SIG-M5 treated with dmso at 0.1 percent for 504 hours (cell line): ENCODE results near the gene GIMAP4.
A peak's percentile ranks its signal among the peaks of the same experiment; 100 is the strongest.
"Not testable (repeated sequence)": the region's sequence is repeated elsewhere in the genome, so short reads cannot be mapped to it uniquely, and the experiment has no call there.

Experiments
- DNase-seq: peaks from one replicate; lab custom pipeline; 2025; ENCODE audit not compliant: unreplicated experiment; lab: John Stamatoyannopoulos, UW

GIMAP4 gene

DNA sequence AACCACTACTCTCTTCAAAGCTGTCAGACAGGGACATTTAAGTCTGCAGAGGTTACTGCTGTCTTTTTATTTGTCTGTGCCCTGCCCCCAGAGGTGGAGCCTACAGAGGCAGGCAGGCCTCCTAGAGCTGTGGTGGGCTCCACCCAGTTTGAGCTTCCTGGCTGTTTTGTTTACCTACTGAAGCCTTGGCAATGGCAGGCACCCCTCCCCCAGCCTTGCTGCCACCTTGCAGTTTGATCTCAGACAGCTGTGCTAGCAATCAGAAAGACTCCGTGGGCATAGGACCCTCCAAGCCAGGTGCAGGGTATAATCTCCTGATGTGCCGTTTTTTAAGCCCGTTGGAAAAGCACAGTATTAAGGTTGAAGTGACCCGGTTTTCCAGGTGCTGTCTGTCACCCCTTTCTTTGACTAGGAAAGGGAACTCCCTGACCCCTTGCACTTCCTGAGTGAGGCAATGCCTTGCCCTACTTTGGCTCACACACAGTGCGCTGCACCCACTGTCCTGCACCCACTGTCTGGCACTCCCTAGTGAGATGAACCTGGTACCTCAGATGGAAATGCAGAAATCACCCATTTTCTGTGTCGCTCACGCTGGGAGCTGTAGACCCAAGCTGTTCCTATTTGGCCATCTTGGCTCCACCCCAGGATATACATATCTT, 12.9 kb downstream of the GIMAP4 start:
- DNase-seq, result not testable (repeated sequence)

DNA sequence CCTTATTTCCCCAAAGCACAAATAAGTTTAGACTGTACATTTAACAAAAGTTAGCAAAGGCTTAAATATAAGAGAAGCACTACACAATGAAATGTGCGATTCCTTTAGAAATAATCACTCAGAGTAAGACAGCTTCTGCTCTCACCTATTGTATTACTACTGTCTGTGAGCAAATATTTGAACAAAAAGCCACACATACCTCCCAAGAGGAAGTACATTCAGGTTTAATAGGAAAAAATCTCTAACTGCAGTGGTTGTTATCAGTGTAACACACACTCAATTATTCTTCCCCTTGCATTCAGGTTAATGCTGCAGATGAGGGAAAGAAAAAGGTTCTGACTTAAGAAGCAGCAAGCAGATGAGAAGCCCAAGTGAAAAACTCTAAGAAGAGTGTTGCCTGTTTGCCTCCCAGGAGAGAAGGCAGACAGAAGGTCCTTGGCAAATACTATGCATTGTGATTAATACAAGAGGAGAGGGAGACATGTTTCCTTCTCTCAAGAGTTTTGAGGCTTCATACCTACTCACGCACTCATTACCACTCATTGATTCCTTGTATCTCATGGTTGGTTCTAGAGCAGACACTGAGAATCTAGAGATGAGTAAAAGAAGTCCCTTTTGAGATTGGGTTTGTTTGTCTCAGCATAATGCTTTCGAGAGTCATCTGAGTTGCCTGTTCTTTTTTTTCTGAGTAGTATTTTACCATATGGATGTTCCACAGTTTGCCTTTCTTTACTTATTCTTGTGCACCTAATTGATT, 13.6 kb downstream of the GIMAP4 start:
- DNase-seq, result no peak

DNA sequence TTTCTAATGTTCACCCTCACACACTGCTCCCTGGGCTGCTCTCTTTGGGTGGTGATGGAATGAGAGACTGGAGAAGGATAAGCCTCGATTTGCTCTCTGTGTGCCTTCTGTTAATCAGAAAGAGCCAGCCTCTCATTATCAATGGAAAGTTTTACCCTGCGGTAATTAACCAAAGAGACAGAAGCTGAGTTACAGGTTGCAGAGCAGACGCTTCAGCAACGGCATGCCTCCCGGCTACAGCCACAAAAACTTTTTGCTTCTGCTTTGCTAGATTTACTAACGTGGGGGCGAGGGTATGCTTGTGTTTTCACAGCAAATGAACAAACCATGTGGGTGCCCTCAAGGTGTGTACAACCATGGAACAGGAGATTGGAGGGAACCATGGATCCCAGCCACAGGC, 18.0 kb downstream of the GIMAP4 start:
- DNase-seq, result no peak

DNA sequence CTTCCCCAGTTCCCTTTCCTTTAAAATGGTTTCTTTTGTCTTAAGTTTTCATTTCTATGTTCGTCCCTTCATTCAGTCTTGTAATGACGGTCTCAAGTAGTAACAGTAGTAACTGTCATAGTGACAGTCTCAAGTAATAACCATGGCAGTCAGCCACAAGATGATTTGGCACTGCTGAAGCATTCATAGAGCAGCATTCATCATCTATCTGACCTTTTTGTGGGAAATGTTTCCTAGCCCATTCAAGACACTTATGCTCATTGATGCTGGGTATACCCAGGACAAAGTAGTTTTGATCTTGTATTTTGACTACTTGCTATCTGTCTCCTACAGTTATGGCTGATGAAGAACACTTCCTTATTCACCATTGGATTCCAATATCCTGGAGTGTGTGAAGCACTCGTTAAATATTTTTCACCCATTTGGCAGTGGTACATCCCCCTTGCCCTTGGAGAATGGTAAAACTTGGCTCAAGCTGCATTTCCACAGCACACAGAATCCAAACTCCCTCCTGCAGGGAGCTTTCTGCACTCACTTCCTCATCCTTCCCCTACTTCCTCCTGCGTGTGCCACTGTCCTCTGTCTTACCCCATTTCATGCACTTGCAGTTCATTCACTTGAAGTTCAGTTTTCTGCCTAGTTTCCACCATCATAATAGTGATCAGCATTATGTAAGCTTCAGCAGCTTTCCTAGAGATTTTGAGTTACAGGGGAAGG, 19.0 kb downstream of the GIMAP4 start:
- DNase-seq, result peak; percentile 90

DNA sequence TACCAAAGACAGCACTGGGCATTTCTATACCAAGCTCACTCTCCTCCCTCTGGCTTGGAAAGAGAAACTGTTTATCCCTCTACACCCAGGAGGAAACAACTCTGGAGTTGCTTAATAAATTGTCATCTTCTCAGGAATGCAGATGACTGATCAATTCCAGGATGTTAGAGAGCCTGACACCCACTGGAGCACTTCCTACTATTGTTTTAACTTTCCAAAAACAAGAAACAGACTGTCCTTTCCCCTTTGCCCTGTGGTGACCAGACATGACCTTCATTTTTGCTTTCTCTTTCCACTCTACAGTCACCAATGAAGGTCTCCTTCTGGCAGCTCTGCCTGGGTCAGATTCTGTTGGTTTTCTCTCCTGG, 19.6 kb downstream of the GIMAP4 start:
- peak; percentile 83 for DNase-seq

DNA sequence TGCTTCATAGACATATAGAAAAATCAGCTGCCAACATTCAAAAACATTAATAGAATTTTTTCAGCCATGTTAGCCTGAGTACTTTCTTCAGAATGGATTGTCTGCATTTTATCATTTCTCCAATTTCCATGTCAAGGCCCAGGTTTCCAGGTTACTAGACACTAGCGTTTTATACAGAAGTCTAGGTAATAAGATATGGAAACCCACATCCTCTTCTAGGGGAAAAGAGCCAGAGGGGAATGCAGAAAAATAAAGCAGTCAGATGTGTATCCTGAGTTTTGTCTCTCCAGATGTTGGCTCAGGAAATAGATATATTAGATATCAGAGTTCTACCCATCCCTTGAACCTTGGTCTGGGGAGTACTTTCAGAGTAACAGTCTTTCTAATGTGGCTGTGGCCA, 20.4 kb downstream of the GIMAP4 start:
- DNase-seq, result no peak

DNA sequence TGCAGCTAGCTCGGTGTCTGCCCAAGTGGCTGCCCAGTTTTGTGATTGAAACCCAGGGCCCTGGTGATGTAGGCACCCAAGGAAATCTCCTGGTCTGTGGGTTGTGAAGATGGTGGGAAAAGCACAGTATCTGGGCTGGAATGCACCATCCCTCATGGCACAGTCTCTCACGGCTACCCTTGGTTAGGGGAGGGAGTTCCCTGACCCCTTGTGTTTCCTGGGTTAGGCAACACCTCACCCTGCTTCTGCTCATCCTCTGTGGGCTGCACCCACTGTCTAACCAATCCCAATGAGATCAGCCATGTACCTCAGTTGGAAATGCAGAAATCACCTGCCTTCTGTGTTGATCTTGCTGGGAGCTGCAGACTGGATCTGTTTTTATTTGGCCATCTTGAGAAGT, 27.6 kb downstream of the GIMAP4 start:
- DNase-seq, result no peak

DNA sequence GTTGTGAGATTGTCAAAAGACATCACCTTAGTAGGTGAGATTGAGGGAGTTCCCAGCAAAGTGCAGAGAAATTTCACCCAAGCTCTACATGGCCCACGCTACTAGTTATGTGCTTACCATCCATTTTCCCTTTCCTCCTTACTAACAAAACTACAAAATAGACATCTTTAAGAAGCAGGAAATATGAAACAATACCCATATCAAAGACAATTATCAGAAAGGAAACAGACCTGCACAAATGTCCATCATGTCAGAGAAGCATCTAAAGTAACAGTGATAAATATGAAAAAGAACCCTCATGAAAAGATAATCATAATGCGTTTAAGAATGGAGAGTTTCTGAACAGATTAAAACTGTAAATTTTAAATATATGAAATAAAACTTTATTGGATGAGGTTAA, 28.2 kb downstream of the GIMAP4 start:
- DNase-seq, result no peak

DNA sequence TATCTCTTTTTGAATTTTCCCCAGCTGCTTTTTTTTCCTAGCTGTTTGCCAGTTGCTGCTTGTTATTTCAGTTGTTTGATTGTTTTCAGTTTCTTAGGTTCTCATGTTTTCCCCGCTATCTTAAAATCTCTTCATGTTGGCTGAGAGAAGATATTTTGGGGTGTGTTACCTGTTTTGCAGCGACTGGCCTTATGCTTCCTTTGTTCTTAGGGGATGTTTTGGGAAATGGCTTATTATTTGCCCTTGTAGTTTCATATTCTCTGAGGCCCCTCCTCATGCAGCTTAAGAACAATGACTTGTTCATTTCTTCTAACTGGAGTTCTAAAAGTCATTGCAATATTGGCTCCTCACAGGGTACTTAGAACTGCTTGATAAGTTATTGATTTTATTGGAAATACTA, 36.4 kb downstream of the GIMAP4 start:
- DNase-seq, result not testable (repeated sequence)

DNA sequence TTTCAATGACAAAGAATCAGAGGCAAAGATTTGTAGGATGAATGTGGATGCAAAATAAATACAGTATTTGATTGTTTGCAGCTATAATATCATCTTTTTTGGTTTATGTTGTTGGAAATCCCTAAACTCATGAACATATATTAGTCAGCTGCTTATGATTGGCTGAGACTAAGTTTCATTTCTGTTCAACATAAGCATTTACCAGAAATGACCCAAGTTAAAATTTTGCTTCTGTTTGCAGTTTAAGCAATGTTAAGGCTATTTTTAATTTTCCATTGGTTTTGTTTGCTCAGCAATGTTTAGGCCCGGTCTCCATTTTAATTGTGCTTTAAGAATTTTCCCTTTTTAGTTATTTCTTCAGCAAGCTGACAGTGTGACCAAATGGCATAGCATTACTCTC, 43.0 kb downstream of the GIMAP4 start:
- DNase-seq, result no peak

DNA sequence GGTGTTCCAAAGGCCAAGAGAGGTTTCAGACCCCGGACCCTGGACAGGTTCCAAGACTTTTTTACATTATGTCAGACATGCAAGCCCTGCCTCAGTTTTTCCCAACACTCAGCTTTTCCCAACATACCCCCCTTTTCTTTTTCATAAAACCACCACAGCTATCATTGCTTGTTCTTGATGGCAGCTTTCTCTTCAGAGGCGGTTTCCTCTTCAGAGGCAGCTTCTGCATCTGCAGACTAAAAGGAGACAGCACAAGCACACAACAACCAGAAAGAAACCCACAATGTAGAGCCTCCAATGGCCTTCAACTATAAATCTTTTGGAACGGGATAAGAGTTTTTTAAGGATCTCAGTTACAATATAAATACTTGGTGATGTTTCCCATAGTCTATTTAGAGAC, 45.7 kb downstream of the GIMAP4 start:
- no peak for DNase-seq

DNA sequence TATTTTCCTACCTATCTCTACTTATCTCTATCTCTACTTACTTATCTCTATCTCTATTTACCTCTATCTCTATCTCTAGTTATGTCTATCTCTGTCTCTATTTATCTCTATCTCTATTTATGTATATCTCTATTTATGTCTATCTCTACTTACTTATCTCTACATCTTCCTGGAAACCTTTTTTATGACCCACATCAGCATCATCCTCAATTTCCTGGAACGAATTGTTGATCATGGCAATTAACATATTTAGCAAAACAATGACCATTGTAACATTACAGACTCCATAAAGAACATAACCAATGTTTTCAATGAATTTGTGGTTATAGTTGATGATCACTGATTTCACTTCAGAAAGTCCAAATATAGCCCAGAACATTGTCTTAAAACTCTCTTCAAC, 46.7 kb downstream of the GIMAP4 start:
- DNase-seq, result no peak

DNA sequence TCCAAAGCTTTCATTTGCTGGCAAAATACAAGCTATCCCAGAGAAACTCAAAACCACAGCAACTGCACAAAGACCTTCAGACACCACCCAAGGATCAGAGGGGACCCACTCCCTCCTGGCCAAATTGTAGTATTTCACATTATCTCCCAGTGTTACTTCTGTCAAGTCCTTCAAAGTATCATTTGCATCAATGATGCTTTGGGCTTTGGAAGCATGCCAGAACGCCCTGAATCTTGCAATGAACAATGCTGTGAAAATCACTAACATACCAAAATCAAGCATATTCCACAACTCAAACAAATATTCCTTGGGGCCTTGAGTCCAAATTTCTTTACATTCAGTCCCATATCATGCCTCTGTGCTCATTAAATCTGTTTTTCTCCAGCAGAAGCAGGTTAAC, 47.2 kb downstream of the GIMAP4 start:
- not testable (repeated sequence) for DNase-seq

DNA sequence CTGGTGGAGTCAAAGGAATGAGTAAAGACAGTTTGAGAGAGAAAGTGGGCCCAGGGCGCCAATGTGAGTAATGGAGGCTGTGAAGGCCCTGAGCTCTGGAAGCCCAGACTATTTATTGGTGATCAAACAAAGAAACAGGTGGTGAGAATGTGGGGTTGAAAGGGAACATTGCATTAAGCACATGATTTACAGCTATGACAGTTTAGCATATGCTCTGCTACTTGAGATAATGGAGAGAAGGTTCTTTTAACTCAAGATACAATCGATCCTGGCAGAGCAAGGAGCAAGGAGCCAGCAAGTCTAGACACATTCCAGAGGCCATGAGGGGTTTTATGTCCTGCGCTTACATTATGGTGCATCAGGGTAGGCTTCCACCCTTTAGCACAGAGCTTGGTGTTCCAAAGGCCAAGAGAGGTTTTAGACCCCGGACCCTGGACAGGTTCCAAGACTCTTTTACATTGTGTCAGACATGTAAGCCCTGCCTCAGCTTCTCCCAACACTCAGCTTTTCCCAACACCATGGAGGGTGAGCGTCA, 48.1 kb downstream of the GIMAP4 start:
- DNase-seq, result not testable (repeated sequence)

DNA sequence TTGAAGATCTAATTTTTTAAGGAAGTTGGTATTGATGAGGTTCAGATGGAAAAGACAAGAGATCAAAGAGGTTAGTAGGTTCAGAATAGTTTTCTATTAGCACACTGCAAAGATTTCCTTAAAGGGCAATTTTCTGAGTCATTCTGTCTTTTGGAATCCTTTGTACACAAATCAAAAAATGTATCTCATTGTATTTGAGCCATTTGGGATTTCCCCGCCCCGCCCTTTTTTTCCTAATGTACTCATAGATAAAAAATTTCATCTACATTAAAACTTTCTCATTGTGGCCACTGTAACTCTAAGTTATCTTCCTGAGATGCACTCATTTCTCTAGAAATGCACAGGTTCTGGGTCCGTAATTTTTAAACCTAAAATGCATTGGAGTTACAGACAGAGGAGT, 52.9 kb downstream of the GIMAP4 start:
- DNase-seq, result no peak

DNA sequence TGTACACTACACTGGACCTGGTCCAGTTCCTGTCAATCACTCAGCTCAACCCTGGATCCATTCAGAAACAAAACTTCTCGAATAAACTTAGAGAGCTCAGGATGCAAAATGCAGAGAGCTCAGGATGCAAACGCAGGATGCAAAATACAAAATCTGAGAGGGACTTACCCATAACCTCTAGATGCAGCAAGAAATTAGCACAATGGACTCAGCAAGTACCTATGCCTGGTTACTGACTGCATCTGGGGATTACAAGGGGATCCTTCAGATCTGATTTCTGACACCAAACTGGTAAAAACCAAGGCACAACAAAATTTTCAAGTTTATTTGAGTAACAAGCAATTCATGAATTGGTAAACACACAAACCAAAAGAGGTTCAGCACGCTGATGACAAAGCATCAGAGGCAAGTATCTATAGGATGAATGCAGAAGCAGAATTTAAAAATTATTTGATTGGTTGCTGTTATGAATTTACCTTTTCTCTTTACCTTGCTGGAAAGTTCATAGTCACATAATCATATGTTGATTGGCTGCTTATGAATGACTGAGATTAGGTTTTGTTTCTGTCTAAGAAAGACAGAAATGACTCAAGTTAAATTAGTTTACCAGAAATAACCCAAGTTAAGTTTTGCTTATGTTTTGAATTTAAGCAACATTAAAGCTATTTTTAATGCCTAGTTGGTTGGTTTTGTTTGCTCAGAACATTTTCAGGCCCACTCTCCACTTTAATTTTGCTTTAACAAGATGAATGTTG, 53.6 kb downstream of the GIMAP4 start:
- no peak for DNase-seq

DNA sequence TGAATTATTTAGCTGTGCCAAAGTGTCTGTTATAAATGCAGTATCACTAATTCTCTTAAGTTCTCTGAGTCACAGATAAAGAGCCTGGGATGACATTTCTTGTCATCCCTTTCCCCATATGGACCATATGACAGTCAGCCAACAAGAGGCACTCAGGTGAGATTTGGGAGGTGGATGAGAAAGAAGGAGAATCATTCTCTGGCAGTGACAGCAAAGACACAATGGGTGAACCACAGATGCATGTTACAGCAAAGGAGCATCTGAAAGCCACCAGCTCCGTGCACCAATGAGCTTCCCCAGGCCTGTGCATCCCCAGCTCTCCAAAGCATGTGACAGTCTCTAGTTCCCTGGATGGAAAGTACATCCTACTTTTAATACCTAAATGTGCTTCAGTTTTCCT, 54.2 kb downstream of the GIMAP4 start:
- DNase-seq, result no peak
